H1 (cell line): ENCODE measurements around the gene TBC1D16. TPM values are rescaled to one million over a fixed set of nuclear protein-coding genes. Genes with fewer than 3 reads are reported as not detected.

Experiments
- CTCF ChIA-PET: fragments of 300-600 bp; sonication (Branson Sonifier 250); formaldehyde crosslinking; loops from one replicate; lab custom pipeline; 2021; ENCODE audit not compliant: partially characterized antibody; lab: Charles Lee
- POLR2A ChIA-PET: fragments of 300-600 bp; sonication (Branson Sonifier 250); formaldehyde crosslinking; loops from one replicate; lab custom pipeline; 2021; ENCODE audit warnings: inconsistent platforms; ENCODE audit not compliant: partially characterized antibody; lab: Charles Lee
- DNase-seq, 2 experiments: peaks; one replicate each; pipeline versions ENCODE4 v3.0.0 to v3.0.0-alpha.2; 2010 to 2022; ENCODE audit warnings: low spot score in 2 of 2, low read depth in 1 of 2, mixed read lengths in 1 of 2
- FAIRE-seq: peaks from 2 replicates; lab custom pipeline; 2011; peaks lifted over from hg19 to GRCh38; lab: Jason Lieb, UNC
- H2AFZ ChIP-seq: 2 replicates; pipeline ENCODE4 v1.8.1; 2012; ENCODE audit warnings: low read length, inconsistent platforms
- H2AK5ac ChIP-seq: 2 replicates; pipeline ENCODE4 v1.6.1; 2013; ENCODE audit warnings: low read depth, low read length
- H2BK120ac ChIP-seq: replicated peaks from 2 replicates; pipeline ENCODE3; 2013; ENCODE audit warnings: low read depth, low read length, inconsistent platforms
- H2BK12ac ChIP-seq: 2 replicates; pipeline ENCODE4 v1.6.1; 2013; ENCODE audit warnings: low read depth, low read length
- H2BK15ac ChIP-seq: 2 replicates; pipeline ENCODE4 v1.6.1; 2013; ENCODE audit warnings: low read length
- H2BK20ac ChIP-seq: 2 replicates; pipeline ENCODE4 v1.6.1; 2013; ENCODE audit warnings: low read length
- H2BK5ac ChIP-seq: 2 replicates; pipeline ENCODE4 v1.6.1; 2013; ENCODE audit warnings: low read depth, low read length
- H3K14ac ChIP-seq: 2 replicates; pipeline ENCODE4 v1.6.1; 2013; ENCODE audit warnings: inconsistent platforms; ENCODE audit not compliant: insufficient read length
- H3K18ac ChIP-seq: 2 replicates; pipeline ENCODE4 v1.6.1; 2013; ENCODE audit warnings: low read length; ENCODE audit errors: extremely low read depth
- H3K23ac ChIP-seq: 2 replicates; pipeline ENCODE4 v1.6.1; 2013; ENCODE audit warnings: inconsistent platforms; ENCODE audit not compliant: insufficient read length
- H3K23me2 ChIP-seq: 2 replicates; pipeline ENCODE4 v1.6.1; 2013; ENCODE audit warnings: low read depth, low read length
- H3K27ac ChIP-seq: 2 replicates; pipeline ENCODE4 v1.6.1; 2011; ENCODE audit warnings: low read depth, low read length, inconsistent platforms
- H3K27me3 ChIP-seq, 4 experiments: replicated peaks in 1 of 4; 1 replicate in 1 of 4; 2 replicates in 3 of 4; pipeline versions ENCODE4 v1.6.1 to v1.8.1; 2011 to 2013; ENCODE audit warnings: low read length in 3 of 4, mild to moderate bottlenecking in 3 of 4, inconsistent platforms in 2 of 4, mixed read lengths in 2 of 4, moderate library complexity in 1 of 4; ENCODE audit not compliant: control insufficient read depth in 3 of 4, insufficient read depth in 3 of 4; ENCODE audit errors: extremely low read depth in 1 of 4
- H3K36me3 ChIP-seq, 4 experiments: 2 replicates each; pipeline versions ENCODE4 v1.6.1 to v1.8.1; 2011 to 2013; ENCODE audit warnings: mild to moderate bottlenecking in 4 of 4, low read length in 3 of 4, moderate library complexity in 2 of 4, control low read depth in 1 of 4, inconsistent platforms in 1 of 4; ENCODE audit not compliant: insufficient read depth in 4 of 4, control insufficient read depth in 2 of 4
- H3K4ac ChIP-seq: replicated peaks from 2 replicates; pipeline ENCODE3; 2013; ENCODE audit warnings: low read length, low read depth, mixed read lengths, inconsistent platforms; ENCODE audit not compliant: insufficient read length
- H3K4me1 ChIP-seq, 4 experiments: replicated peaks in 1 of 4; 1 replicate in 1 of 4; 2 replicates in 3 of 4; pipeline versions ENCODE4 v1.6.1 to v1.8.1; 2011 to 2013; ENCODE audit warnings: low read length in 3 of 4, inconsistent platforms in 2 of 4, mixed read lengths in 1 of 4; ENCODE audit not compliant: insufficient read depth in 4 of 4, control insufficient read depth in 3 of 4
- H3K4me2 ChIP-seq, 2 experiments: 2 replicates each; pipeline versions ENCODE4 v1.6.1 to v1.8.1; 2011 to 2013; ENCODE audit warnings: low read depth in 2 of 2, low read length in 2 of 2, control low read depth in 1 of 2, inconsistent platforms in 1 of 2, mild to moderate bottlenecking in 1 of 2; ENCODE audit not compliant: insufficient read depth in 1 of 2
- H3K4me3 ChIP-seq, 4 experiments: fragments of 200-600, 300-600 bp in 1 of 4; sonication (generic), shearing (Covaris generic), sonication (Bioruptor Twin) in 1 of 4; 2 replicates each; pipeline versions ENCODE4 v1.5.1 to v1.8.1; 2011 to 2016; ENCODE audit warnings: low read length in 4 of 4, low read depth in 3 of 4, control low read depth in 2 of 4, inconsistent platforms in 2 of 4, mild to moderate bottlenecking in 2 of 4, mixed read lengths in 1 of 4, moderate library complexity in 1 of 4; ENCODE audit not compliant: insufficient read depth in 2 of 4; ENCODE audit errors: extremely low read depth in 1 of 4
- H3K56ac ChIP-seq: replicated peaks from 2 replicates; pipeline ENCODE3; 2013; ENCODE audit warnings: low read depth, mild to moderate bottlenecking, mixed read lengths, low read length, inconsistent platforms; ENCODE audit not compliant: insufficient read length
- H3K79me1 ChIP-seq: 2 replicates; pipeline ENCODE4 v1.6.1; 2013; ENCODE audit warnings: low read depth, low read length, control low read depth
- H3K79me2 ChIP-seq, 2 experiments: 2 replicates each; pipeline versions ENCODE4 v1.6.1 to v1.8.1; 2012 to 2013; ENCODE audit warnings: low read length in 2 of 2, mild to moderate bottlenecking in 2 of 2, inconsistent platforms in 1 of 2; ENCODE audit not compliant: insufficient read depth in 2 of 2, control insufficient read depth in 1 of 2
- H3K9ac ChIP-seq, 4 experiments: replicated peaks in 1 of 4; 1 replicate in 1 of 4; 2 replicates in 3 of 4; pipeline versions ENCODE4 v1.6.1 to v1.8.1; 2011 to 2013; ENCODE audit warnings: low read depth in 3 of 4, low read length in 3 of 4, control low read depth in 2 of 4, mild to moderate bottlenecking in 2 of 4, moderate library complexity in 2 of 4, inconsistent platforms in 1 of 4; ENCODE audit errors: extremely low read depth in 1 of 4
- H3K9me3 ChIP-seq, 2 experiments: 2 replicates each; pipeline versions ENCODE4 v1.6.1 to v1.8.1; 2012 to 2013; ENCODE audit warnings: mild to moderate bottlenecking in 2 of 2, moderate library complexity in 2 of 2, control low read depth in 1 of 2, inconsistent platforms in 1 of 2, low read depth in 1 of 2, low read length in 1 of 2, mixed read lengths in 1 of 2; ENCODE audit not compliant: insufficient read depth in 2 of 2
- H4K20me1 ChIP-seq, 2 experiments: replicated peaks in 1 of 2; 2 replicates each; pipeline versions ENCODE3 to v1.8.1; 2011 to 2013; ENCODE audit warnings: inconsistent platforms in 2 of 2, low read length in 2 of 2, mild to moderate bottlenecking in 1 of 2; ENCODE audit not compliant: insufficient read depth in 2 of 2, control insufficient read depth in 1 of 2
- H4K5ac ChIP-seq: 2 replicates; pipeline ENCODE4 v1.6.1; 2013; ENCODE audit warnings: low read length, low read depth, mixed read lengths, inconsistent platforms; ENCODE audit not compliant: insufficient read length
- H4K8ac ChIP-seq: 2 replicates; pipeline ENCODE4 v1.8.0; 2013; ENCODE audit warnings: mild to moderate bottlenecking, moderate library complexity, low read length, inconsistent platforms; ENCODE audit not compliant: insufficient read depth; ENCODE audit errors: extremely low read depth
- H4K91ac ChIP-seq: replicated peaks from 2 replicates; pipeline ENCODE3; 2013; ENCODE audit warnings: low read length, mixed read lengths, inconsistent platforms; ENCODE audit not compliant: insufficient read length
- BACH1 ChIP-seq: IDR thresholded peaks from 2 replicates; pipeline ENCODE4 v1.6.1; 2012; ENCODE audit warnings: low read length, improper control_type of control experiment
- CEBPB ChIP-seq: IDR thresholded peaks from 2 replicates; pipeline ENCODE4 v1.6.1; 2012; ENCODE audit warnings: low read depth, low read length
- CHD2 ChIP-seq: IDR thresholded peaks from 2 replicates; pipeline ENCODE4 v1.6.1; 2012; ENCODE audit warnings: low read length, improper control_type of control experiment
- FOSL1 ChIP-seq: IDR thresholded peaks from 2 replicates; pipeline ENCODE4 v1.6.1; 2011; ENCODE audit warnings: mild to moderate bottlenecking, low read depth, low read length, moderate library complexity; ENCODE audit not compliant: insufficient read depth
- PHF8 ChIP-seq: fragments of 200-600 bp; sonication (generic); conservative IDR thresholded peaks from 2 replicates; pipeline ENCODE4 v1.7.1; 2012; ENCODE audit warnings: low read depth, mild to moderate bottlenecking, inconsistent platforms, low read length, moderate library complexity
- POU5F1 ChIP-seq: IDR thresholded peaks from 2 replicates; pipeline ENCODE4 v1.6.1; 2011; ENCODE audit warnings: low read depth, mild to moderate bottlenecking, low read length, moderate library complexity
- TBP ChIP-seq: IDR thresholded peaks from 2 replicates; pipeline ENCODE4 v1.6.1; 2011; ENCODE audit warnings: low read depth, low read length, improper control_type of control experiment
- WGBS, 2 experiments: shearing (Covaris generic) in 1 of 2; methylation state at CpG; one replicate each; pipeline versions ENCODE4 v1.1.6 to v1.1.7; 2013 to 2015; ENCODE audit warnings: low lambda C conversion rate in 2 of 2, mixed read lengths in 2 of 2, inconsistent platforms in 1 of 2, low coverage in 1 of 2, missing lambda C conversion rate in 1 of 2; ENCODE audit not compliant: insufficient replicate concordance in 2 of 2, insufficient coverage in 1 of 2, insufficient read length in 1 of 2; ENCODE audit errors: extremely low coverage in 1 of 2, missing lambda C conversion rate in 1 of 2; 5-methylcytosine and 5-hydroxymethylcytosine counted together
- polyA plus RNA-seq, 7 experiments: library from polyadenylated mRNA; depleted of rRNA in 3 of 7; stranded (reverse) in 5 of 7; unstranded in 2 of 7; fragments of >200 nt in 5 of 7; fragments of 200-250 nt in 2 of 7; gene quantifications; 1 replicate in 5 of 7; 2 replicates in 1 of 7; 4 replicates in 1 of 7; pipeline versions ENCODE4 v1.2.1 to v1.2.3, GENCODE V29; 2011 to 2013; ENCODE audit warnings: missing spikeins in 2 of 7, mixed read lengths in 2 of 7
- total RNA-seq: library from RNA; stranded (reverse); fragmentation: NEBNext Ultra II Directional; extraction: Animal tissue kit (Norgen Biotek cat#: 25700); gene quantifications from 2 replicates; pipeline ENCODE4 v1.2.1, GENCODE V29; 2021
- TF ChIP-seq, protein P1 (sequence below), 3 experiments: IDR thresholded peaks; 1 replicate in 2 of 3; 2 replicates in 1 of 3; pipeline versions ENCODE4 v1.5.1 to v1.6.1; 2011; ENCODE audit warnings: low read length in 3 of 3, mild to moderate bottlenecking in 3 of 3, inconsistent platforms in 2 of 3, low read depth in 1 of 3, moderate library complexity in 1 of 3; ENCODE audit not compliant: insufficient read depth in 1 of 3; ENCODE audit errors: control extremely low read depth in 1 of 3

The TBC1D16 gene
- total and polyA plus RNA-seq, 2 of the 8 experiments (the other 6 are each of a cell fraction or from before 2014, with no cell fraction given) = 21.1 to 109 TPM

DNA sequence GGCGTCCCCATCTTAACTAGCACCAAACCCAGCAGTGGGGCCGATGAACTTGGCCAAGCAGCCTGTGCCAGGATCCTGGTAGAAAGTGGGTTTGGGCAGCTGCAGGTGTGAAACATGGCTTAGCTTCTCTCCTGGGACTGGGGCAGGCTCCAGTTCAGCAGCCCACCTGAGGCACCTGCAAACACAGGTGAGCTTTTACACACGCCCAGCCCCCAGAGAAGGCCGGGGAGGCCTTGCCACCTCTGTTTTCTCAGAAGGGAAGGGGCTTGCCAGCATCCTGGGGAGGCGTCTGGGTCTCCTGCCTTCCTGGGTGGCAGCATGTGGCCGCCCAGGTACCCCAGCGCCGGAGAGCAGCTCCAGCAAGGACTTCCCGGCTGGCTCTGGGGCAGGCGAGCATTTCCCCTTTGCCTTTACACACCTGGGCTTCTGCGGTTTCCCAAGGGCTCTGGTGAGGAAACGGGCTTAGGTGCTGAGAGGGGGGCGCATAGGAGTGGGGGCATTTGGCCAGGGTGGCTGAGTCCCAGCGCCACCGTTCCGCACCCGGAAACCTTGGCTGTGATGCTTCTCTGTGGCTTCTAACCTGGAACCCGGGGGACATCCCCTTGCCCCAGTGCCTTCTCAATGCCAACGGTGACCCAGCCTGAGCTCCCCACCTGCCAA, 114.8 kb downstream of the TBC1D16 start:
- no peak for FAIRE-seq

More for the DNA sequence above, 114.8 kb downstream of the TBC1D16 start:
- peak overlapping the region; percentile 60; the same call in 1 of the 2 replicates for H2BK12ac ChIP-seq
- H3K27ac ChIP-seq = no peak overlapping the region
- no peak overlapping the region for H3K4me3 ChIP-seq
- H2BK15ac ChIP-seq = 0 out of 2 replicates have a peak overlapping the region, but pooled peaks have one; percentile 29
- no peak overlapping the region for H2BK120ac ChIP-seq
- DNase-seq = no peak
- no peak overlapping the region for H4K91ac ChIP-seq
- no peak overlapping the region for H2AFZ ChIP-seq
- no peak overlapping the region for H4K8ac ChIP-seq
- no peak overlapping the region for H3K14ac ChIP-seq
- H4K5ac ChIP-seq = no peak overlapping the region
- peaks cover 1 to 2% of the 10 kb centered on the region in 2 experiments for H4K20me1 ChIP-seq
- H3K27me3 ChIP-seq = peaks cover 0 to 7% (median 0%) of the 10 kb centered on the region in 4 experiments; a peak in 2 of 7 replicates
- H3K4ac ChIP-seq = no peak overlapping the region
- H3K18ac ChIP-seq = no peak overlapping the region
- no peak overlapping the region for H3K9ac ChIP-seq
- CTCF ChIA-PET = interaction anchor here (0.8 to 14.0 kb wide), 20 partner anchors 12 to 228 kb away, joined by 3 to 181 read pairs (median 4); partner anchors contain the start of gene CBX4
- H3K36me3 ChIP-seq = no peaks in the 10 kb centered on the region
- no peaks in the 10 kb centered on the region for H3K23me2 ChIP-seq
- H3K56ac ChIP-seq = no peak overlapping the region
- H2BK20ac ChIP-seq = no peak overlapping the region
- no peak overlapping the region for H3K4me2 ChIP-seq
- H2BK5ac ChIP-seq = no peak overlapping the region
- POLR2A ChIA-PET = interaction anchor here (0.6 to 2.4 kb wide), 8 partner anchors 11 to 81 kb away, joined by 3 to 9 read pairs (median 3); partner anchors contain the start of gene CBX4
- no peaks in the 10 kb centered on the region for H3K9me3 ChIP-seq
- TF ChIP-seq FOSL1 = no peak
- TF ChIP-seq, protein P1, sequence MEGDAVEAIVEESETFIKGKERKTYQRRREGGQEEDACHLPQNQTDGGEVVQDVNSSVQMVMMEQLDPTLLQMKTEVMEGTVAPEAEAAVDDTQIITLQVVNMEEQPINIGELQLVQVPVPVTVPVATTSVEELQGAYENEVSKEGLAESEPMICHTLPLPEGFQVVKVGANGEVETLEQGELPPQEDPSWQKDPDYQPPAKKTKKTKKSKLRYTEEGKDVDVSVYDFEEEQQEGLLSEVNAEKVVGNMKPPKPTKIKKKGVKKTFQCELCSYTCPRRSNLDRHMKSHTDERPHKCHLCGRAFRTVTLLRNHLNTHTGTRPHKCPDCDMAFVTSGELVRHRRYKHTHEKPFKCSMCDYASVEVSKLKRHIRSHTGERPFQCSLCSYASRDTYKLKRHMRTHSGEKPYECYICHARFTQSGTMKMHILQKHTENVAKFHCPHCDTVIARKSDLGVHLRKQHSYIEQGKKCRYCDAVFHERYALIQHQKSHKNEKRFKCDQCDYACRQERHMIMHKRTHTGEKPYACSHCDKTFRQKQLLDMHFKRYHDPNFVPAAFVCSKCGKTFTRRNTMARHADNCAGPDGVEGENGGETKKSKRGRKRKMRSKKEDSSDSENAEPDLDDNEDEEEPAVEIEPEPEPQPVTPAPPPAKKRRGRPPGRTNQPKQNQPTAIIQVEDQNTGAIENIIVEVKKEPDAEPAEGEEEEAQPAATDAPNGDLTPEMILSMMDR (IDR thresholded peaks at IDR 0.05; ENCODE audit: control extremely low read depth in 1 of 3, insufficient read depth in 1 of 3, low read depth in 1 of 3, low read length in 3 of 3) = no peak
- TF ChIP-seq CHD2 = no peak
- TF ChIP-seq BACH1 = no peak
- TF ChIP-seq CEBPB = no peak
- TF ChIP-seq POU5F1 = no peak
- no peak for TF ChIP-seq PHF8
- no peak for TF ChIP-seq TBP
- TF ChIP-seq, all 59 proteins: peak for 0
- Histone ChIP-seq H3K79me1 (no peaks in the 10 kb centered on the region), H2AK5ac (no peak overlapping the region), H3K23ac (no peak overlapping the region), H3K79me2 (no peaks in the 10 kb centered on the region), H3K4me1 (peaks cover 0 to 12% (median 4%) of the 10 kb centered on the region in 4 experiments; a peak in 5 of 7 replicates)
- 85% methylated on average over 19 of the region's 19 CpGs; no CpG with 5 or more reads in 1 of the 2 experiments for WGBS, 2 experiments
